BJ (cell line): ENCODE results near the gene HEY2. TPM values are rescaled to one million over a fixed set of nuclear protein-coding genes. Genes with fewer than 3 reads are reported as not detected.

Experiments used
- CTCF ChIA-PET: fragments of 350-600 bp; formaldehyde crosslinking; extraction: SDS; loops from one replicate; lab custom pipeline; 2021; ENCODE audit warnings: antibody characterized with exemption, inconsistent platforms; lab: Yijun Ruan, JAX
- POLR2A ChIA-PET: fragments of 300-600 bp; sonication (Branson Sonifier 250); formaldehyde crosslinking; extraction: SDS; loops from one replicate; lab custom pipeline; 2021; ENCODE audit warnings: antibody characterized with exemption; lab: Charles Lee
- DNase-seq: peaks from one replicate; pipeline ENCODE4 v3.0.0-alpha.2; 2011; ENCODE audit warnings: low read depth
- H3K27me3 ChIP-seq: 2 replicates; pipeline ENCODE4 v1.6.0; 2011; ENCODE audit warnings: low read length; ENCODE audit not compliant: control insufficient read depth, insufficient read depth
- H3K36me3 ChIP-seq: 2 replicates; pipeline ENCODE4 v1.5.1; 2011; ENCODE audit warnings: low read length; ENCODE audit not compliant: control insufficient read depth, insufficient read depth
- H3K4me3 ChIP-seq: 2 replicates; pipeline ENCODE4 v1.5.1; 2011; ENCODE audit warnings: low read depth, mild to moderate bottlenecking, control low read depth, low read length
- CTCF ChIP-seq: IDR thresholded peaks from 2 replicates; pipeline ENCODE4 v1.5.1; 2011; ENCODE audit warnings: low read depth, mild to moderate bottlenecking, control low read depth, inconsistent platforms, low read length, moderate library complexity; ENCODE audit not compliant: insufficient read depth
- polyA plus RNA-seq: library from polyadenylated mRNA; depleted of rRNA; stranded (reverse); fragments of >200 nt; gene quantifications from 2 replicates; pipeline ENCODE4 v1.2.3, GENCODE V29; 2011

HEY2 gene
- polyA plus RNA-seq, 1 experiment = not detected

GRCh38 chr6:125742464-125743120 lies 6.8 kb upstream of the HEY2 start:
- peaks cover 20% of the 10 kb centered on the region for H3K27me3 ChIP-seq
- no peak overlapping the region for H3K4me3 ChIP-seq
- ChIA-PET CTCF (no interaction called here), POLR2A (no interaction called here)
- TF ChIP-seq CTCF = no peak
- no peaks in the 10 kb centered on the region for H3K36me3 ChIP-seq
- no peak for DNase-seq

- ChIA-PET CTCF (no interaction called here), POLR2A (no interaction called here)
- Histone ChIP-seq H3K4me3 (no peak overlapping the region), H3K27me3 (peaks cover 28% of the 10 kb centered on the region), H3K36me3 (no peaks in the 10 kb centered on the region)
- no peak for DNase-seq
- TF ChIP-seq CTCF = no peak
These were observed 5.8 kb upstream of the HEY2 start for GRCh38 chr6:125743604-125744003.

GRCh38 chr6:125745281-125746018 lies 4.0 kb upstream of the HEY2 start:
- POLR2A ChIA-PET = no interaction called here
- no peak overlapping the region for H3K4me3 ChIP-seq
- peaks cover 40% of the 10 kb centered on the region for H3K27me3 ChIP-seq
- CTCF ChIA-PET = interaction anchor here (1.0 kb wide), 1 partner anchor 23 kb away, joined by 3 read pairs; no protein-coding TSS in a partner anchor
- DNase-seq = no peak
- TF ChIP-seq CTCF = no peak
- H3K36me3 ChIP-seq = no peaks in the 10 kb centered on the region

- ChIA-PET CTCF (no interaction called here), POLR2A (no interaction called here)
- no peak for DNase-seq
- Histone ChIP-seq H3K27me3 (peaks cover 45% of the 10 kb centered on the region), H3K36me3 (no peaks in the 10 kb centered on the region), H3K4me3 (no peak overlapping the region)
- TF ChIP-seq CTCF = no peak
These were observed 3.4 kb upstream of the HEY2 start for GRCh38 chr6:125746019-125746414.

- no peak overlapping the region; the same call in 1 of the 2 replicates for H3K4me3 ChIP-seq
- ChIA-PET CTCF (interaction anchor here (0.5 to 1.3 kb wide), 2 partner anchors 595 to 869 kb away, joined by 3 read pairs; no protein-coding TSS in a partner anchor), POLR2A (no interaction called here)
- TF ChIP-seq CTCF = no peak
- no peaks in the 10 kb centered on the region for H3K36me3 ChIP-seq
- no peak for DNase-seq
- H3K27me3 ChIP-seq = peaks cover 46% of the 10 kb centered on the region
These were observed 2.5 kb upstream of the HEY2 start for GRCh38 chr6:125746731-125747588.
